ENCODE data around the gene CSH2.
"Not testable (repeated sequence)": the region's sequence is repeated elsewhere in the genome, so short reads cannot be mapped to it uniquely, and the experiment has no call there.

CSH2 gene

DNA sequence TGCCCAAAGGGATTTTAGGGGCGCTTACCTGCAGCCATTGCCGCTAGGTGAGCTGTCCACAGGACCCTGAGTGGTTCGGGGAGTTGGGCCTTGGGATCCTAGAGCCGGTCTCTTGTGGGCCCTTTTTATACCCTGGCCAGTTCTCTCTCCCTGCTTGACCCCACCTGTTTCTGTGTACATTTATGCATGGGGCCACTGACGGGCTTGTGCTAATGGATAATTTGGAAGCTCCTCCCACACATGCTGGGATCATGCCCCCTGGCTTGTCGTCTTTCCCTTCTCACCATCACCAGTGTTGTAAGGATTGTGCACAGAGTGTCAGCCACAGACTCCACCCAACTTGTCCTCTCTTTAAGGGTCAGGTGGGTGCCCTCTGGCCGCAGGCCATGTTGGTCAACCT lies at the start of gene CSH2:
CSH2 (minus strand) TSS at position 101 of the 400 bp plus-strand sequence; CDS start at position 38, 63 bp downstream.
- DNase-seq = not testable (repeated sequence)

GRCh38 chr17:63922402-63922801 lies 48.9 kb upstream of the CSH2 start:
- not testable (repeated sequence) for DNase-seq

DNA sequence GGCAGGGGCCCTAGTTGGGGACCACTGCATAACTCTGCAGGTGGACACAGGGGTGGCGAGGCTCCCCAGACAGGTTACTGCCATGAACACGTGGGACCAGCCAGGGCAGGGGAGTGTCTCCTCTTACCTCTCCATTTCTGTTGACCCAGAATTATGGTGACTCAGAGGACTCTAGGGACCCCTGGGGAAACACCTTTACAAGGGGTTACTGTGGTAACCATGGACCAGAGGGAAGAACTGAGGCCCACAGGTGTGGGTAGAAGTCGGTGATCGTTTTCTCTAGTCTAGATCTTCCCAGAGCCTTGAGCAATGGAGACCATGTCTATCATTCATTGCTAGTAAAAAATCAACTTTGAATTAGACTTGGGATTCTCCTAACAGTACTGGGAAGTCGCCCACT lies 47.3 kb upstream of the CSH2 start:
- DNase-seq = not testable (repeated sequence)

DNA sequence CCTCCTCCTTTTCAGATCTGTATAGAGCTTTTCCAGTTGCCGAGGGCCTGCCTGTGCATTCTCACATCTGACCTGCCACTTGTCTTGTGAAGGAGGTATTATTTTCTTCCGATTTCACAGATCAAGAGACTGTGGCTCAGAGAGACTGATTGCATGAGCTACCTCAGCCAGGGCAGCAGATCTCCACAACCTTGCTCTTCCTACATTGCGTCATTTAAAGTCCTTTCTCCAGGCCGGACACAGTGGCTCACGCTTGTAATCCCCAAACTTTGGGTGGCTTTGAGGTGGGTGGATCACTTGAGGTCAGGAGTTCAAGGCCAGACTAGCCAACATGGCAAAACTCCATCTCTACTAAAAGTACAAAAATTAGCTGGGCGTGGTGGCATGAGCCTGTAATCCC lies 46.6 kb upstream of the CSH2 start:
- DNase-seq = not testable (repeated sequence)

DNA sequence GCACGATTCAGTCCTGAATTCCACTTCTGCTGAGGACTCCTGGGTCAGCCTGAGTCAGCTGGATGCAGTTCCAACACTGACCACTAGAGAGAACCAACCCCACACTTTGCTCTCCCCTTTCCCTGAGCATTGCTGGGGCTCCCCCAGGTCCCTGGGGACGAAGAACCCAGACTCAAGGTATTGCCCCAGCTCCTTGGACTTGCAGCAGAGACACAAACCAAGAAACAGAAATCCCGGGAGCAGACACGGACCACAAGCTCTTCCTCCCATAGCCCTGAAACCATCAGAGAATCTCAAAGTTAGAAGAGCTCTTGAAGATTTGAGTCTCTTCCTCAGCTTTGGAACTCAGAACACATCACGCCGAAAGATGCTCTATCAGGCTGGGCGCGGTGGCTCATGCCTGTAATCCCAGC lies 45.8 kb upstream of the CSH2 start:
- DNase-seq = peak in 1 of 2 donors; percentile 3

DNA sequence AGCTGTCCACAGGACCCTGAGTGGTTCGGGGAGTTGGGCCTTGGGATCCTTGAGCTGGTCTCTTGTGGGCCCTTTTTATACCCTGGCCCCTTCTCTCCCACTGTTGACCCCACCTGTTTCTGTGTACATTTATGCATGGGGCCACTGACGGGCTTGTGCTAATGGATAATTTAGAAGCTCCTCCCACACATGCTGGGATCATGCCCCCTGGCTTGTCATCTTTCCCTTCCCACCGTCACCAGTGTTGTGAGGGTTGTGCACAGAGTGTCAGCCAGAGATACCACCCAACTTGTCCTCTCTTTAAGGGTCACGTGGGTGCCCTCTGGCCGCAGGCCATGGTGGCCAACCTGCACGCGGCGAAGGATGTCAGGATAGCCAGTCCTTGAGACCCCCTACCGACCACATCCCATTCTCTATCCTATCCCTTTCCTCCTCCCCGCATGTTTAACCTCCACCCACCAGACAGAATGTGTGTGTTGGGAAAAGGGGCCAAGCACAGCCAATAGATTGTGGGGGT lies 45.4 kb upstream of the CSH2 start, which contains the start of gene GH1:
GH1 (minus strand) TSS at position 51 of the 517 bp plus-strand sequence. CDS start 63 bp downstream, outside the sequence.
- not testable (repeated sequence) for DNase-seq

DNA sequence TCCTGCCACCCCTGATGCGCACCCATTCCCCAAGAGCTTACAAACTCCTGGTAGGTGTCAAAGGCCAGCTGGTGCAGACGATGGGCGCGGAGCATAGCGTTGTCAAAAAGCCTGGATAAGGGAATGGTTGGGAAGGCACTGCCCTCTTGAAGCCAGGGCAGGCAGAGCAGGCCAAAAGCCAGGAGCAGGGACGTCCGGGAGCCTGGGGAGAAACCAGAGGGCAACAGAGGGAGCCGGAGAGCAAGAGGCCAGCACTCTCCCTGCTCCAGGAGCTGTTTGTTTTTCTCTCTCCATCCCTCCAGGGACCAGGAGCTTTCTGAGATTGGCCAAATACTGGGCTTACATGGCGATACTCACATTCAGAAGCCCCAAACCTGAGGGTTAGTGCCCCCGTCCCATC lies 44.8 kb upstream of the CSH2 start:
- no peak for DNase-seq

DNA sequence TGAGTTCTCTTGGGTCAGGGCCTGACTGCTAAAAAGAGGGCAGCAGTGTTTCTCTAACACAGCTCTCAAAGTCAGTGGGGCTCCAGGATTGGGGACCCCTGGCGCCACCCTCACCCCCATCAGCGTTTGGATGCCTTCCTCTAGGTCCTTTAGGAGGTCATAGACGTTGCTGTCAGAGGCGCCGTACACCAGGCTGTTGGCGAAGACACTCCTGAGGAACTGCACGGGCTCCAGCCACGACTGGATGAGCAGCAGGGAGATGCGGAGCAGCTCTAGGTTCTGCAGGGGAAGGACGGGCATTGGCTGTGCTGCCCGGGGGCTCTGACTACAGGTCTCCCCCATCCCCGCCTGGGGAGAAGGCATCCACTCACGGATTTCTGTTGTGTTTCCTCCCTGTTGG lies 44.2 kb upstream of the CSH2 start:
- DNase-seq = no peak

DNA sequence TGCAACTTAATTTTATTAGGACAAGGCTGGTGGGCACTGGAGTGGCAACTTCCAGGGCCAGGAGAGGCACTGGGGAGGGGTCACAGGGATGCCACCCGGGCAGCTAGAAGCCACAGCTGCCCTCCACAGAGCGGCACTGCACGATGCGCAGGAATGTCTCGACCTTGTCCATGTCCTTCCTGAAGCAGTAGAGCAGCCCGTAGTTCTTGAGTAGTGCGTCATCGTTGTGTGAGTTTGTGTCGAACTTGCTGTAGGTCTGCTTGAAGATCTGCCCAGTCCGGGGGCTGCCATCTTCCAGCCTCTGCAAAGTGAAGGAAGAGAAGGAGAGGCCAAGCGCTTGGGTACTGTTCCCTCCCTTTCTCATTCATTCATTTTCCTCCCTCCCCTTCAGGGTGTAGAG lies 43.7 kb upstream of the CSH2 start:
- DNase-seq = not testable (repeated sequence)

- no peak for DNase-seq
These were observed 43.2 kb upstream of the CSH2 start for GRCh38 chr17:63916566-63917185.

DNA sequence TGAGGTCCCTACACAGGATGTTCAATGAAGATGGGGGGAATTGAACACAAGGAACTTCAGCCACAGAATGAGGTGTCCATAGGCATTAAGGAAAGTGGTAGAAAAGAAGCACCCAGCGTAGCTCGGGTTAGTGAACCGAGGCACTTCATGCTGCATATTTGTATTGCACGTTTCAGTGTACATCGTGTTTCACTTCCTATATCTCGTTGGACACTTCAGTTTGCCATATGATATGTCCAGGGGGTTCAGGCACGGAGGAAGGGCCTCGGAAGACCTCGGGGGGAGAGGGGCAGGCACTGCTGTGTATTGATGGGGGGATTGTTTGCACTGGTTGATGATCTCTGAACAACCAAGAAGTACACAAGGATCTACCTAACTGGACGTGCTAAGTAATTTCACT lies 42.3 kb upstream of the CSH2 start:
- not testable (repeated sequence) for DNase-seq

GRCh38 chr17:63914471-63914870 lies 41.0 kb upstream of the CSH2 start:
- no peak for DNase-seq

DNA sequence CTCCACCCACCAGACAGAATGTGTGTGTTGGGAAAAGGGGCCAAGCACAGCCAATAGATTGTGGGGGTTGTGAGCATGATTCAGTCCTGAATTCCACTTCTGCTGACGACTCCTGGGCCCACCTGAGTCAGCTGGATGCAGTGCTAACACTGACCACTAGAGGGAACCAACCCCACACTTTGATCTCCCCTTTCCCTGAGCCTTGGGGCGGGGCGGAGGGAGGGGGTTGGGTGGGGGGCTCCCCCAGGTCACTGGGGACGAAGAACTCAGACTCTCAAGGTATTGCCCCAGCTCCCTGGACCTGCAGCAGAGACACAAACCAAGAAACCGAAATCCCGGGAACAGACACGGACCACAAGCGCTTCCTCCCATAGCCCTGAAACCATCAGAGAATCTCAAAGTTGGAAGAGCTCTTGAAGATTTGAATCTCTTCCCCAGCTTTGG lies 38.2 kb upstream of the CSH2 start:
- no peak for DNase-seq

- DNase-seq = no peak
These were observed 37.7 kb upstream of the CSH2 start, which contains the start of gene CSHL1 for GRCh38 chr17:63911041-63911635. Gene CSHL1 (minus strand): TSS chr17:63911258. CDS start chr17:63911196, 62 bp downstream.

DNA sequence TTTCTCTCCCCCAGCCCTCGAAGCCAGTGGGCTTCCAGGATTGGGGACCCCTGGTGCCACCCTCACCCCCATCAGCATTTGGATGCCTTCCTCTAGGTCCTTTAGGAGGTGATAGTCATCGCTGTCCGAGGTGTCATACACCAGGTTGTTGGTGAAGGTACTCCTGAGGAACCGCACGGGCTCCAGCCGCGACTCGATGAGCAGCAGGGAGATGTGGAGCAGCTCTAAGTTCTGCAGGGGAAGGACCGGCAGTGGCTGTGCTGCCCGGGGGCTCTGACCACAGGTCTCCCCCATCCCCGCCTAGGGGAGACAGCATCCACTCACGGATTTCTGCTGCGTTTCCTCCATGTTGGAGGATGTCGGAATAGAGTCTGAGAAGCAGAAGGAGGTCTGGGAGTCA lies 36.6 kb upstream of the CSH2 start:
- no peak for DNase-seq

DNA sequence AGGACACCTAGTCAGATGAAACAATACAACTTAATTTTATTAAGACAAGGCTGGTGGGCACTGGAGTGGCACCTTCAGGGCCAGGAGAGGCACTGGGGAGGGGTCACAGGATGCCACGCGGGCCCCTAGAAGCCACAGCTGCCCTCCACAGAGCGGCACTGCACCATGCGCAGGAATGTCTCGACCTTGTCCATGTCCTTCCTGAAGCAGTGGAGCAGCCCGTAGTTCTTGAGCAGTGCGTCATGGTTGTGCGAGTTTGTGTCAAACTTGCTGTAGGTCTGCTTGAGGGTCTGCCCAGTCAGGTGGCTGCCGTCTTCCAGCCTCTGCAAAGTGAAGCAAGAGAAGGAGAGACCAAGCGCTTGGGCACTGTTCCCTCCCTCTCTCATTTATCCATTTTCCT lies 36.1 kb upstream of the CSH2 start:
- not testable (repeated sequence) for DNase-seq

- DNase-seq = not testable (repeated sequence)
These were observed 33.8 kb upstream of the CSH2 start for GRCh38 chr17:63907161-63907778.

- not testable (repeated sequence) for DNase-seq
These were observed 31.3 kb upstream of the CSH2 start for GRCh38 chr17:63904796-63905195.

- DNase-seq = not testable (repeated sequence)
These were observed 30.3 kb upstream of the CSH2 start for GRCh38 chr17:63903787-63904201.

DNA sequence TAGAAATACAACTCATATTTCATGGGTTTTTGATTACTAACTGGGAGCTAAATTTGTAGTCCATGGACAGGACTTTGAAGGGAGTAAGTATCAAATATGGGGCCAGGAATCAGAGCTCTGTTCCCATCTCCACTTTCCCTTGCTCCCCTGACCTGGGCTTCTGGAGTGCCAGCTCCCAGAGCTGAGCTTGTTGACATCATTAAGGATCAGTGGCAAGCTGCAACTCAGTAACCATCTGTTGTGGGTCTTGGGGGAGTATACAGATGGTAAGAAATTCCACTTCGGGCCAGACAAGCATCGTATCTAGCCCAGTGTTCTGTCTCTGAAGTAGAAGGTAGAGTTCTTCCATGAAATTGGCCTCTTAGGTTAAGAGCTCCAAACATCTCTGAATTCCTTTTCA lies 28.5 kb upstream of the CSH2 start:
- not testable (repeated sequence) for DNase-seq

- not testable (repeated sequence) for DNase-seq
These were observed 25.7 kb upstream of the CSH2 start for GRCh38 chr17:63898899-63899798.

Measured in hippocampal formation (tissue), 2 donors.